ENCODE measurements around the gene UBR1.

DNA sequence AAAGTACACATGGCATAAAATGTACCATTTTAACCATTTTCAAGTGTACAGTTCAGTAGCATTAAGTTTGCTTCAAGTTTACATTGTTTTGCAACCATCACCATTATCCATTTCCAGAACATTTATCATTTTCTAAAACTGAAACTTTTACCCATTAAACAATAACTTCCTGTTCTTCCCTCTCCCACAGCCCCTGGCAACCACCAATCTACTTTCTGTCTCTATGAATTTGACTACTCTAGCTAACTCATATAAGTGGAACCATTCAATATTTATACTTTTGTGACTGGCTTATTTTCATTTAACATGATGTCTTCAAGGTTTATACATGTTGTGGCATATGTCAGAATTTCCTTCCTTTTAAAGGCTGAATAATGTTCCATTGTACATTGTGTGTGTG lies 47.4 kb upstream of the UBR1 start:
- TF ChIP-seq EZH2 (IDR thresholded peaks at IDR 0.05; ENCODE audit: low read length): no peak
- TF ChIP-seq, protein P1, sequence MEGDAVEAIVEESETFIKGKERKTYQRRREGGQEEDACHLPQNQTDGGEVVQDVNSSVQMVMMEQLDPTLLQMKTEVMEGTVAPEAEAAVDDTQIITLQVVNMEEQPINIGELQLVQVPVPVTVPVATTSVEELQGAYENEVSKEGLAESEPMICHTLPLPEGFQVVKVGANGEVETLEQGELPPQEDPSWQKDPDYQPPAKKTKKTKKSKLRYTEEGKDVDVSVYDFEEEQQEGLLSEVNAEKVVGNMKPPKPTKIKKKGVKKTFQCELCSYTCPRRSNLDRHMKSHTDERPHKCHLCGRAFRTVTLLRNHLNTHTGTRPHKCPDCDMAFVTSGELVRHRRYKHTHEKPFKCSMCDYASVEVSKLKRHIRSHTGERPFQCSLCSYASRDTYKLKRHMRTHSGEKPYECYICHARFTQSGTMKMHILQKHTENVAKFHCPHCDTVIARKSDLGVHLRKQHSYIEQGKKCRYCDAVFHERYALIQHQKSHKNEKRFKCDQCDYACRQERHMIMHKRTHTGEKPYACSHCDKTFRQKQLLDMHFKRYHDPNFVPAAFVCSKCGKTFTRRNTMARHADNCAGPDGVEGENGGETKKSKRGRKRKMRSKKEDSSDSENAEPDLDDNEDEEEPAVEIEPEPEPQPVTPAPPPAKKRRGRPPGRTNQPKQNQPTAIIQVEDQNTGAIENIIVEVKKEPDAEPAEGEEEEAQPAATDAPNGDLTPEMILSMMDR (optimal IDR thresholded peaks at IDR 0.05 in 1 of 3, IDR thresholded peaks at IDR 0.05 in 1 of 3, conservative IDR thresholded peaks at IDR 0.05 in 1 of 3; ENCODE audit: extremely low read depth in 1 of 3, insufficient read depth in 2 of 3, low read length in 3 of 3): no peak

Data from keratinocyte (primary cell).